Measurements from ENCODE around the gene PIP5K1B.

The PIP5K1B gene

DNA sequence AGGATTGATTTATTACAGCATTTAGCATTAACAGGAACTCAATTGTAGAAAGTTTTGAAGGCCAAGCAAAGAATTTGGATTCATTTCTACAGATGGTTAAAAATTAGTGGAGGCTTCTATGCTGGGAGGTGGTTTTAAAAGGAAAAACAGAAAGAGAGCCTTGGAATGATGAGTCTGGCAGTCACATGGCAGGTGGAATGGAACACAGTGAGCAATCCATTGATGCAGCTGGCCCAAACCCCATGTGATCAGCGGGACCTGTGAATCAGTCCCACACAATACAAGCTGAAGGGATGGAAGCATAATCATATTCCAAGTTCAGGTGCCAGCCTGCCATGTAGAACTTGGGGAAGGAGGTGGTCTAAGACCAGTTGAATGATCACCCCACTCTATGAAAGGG lies 147.9 kb downstream of the PIP5K1B start:
- DNase-seq (ENCODE audit: low read depth in 2 of 2), result no peak

DNA sequence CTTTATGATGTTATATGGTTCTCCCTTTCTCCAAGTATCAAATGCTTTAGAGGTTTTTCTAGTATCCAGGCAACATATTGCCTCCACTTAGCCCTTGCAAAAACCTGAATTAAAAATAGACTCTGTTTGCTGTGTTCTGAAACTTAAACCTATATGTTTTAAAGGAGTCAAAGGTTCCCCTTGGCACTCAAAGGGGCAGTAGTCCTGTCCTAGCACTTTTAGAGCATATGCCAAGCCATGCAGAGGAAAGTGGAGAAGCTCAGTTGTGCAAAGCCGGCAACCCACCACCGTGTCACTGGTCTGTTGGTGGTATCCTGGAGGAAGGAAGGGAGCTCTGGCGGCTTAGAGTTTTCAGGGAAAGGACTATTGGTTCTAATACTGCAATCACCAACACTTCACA lies 154.3 kb downstream of the PIP5K1B start:
- DNase-seq (ENCODE audit: low read depth in 2 of 2), result no peak

DNA sequence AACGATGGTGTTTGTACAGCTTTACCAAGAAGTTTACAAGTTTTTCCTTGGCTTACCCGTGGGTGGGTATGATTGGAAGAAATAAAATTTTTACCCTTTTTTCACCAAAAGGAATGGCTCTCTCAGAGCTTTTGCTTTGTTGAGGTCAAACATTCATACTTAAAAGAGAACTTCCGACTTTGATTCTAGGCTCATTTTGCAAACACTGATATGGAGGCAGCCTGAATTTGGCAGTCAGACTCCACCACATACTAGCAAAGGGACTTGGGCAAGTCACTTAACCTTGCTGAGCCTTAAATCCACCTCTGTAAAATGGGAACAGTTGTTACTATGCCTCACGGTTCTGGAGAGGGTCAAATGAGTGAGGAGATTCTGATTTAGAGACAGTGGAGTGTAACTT lies 155.4 kb downstream of the PIP5K1B start:
- no peak for DNase-seq (ENCODE audit: low read depth in 2 of 2)

- DNase-seq (ENCODE audit: low read depth in 2 of 2), result no peak
Measured at GRCh38 chr9:68861436-68861835, 156.4 kb downstream of the PIP5K1B start.

DNA sequence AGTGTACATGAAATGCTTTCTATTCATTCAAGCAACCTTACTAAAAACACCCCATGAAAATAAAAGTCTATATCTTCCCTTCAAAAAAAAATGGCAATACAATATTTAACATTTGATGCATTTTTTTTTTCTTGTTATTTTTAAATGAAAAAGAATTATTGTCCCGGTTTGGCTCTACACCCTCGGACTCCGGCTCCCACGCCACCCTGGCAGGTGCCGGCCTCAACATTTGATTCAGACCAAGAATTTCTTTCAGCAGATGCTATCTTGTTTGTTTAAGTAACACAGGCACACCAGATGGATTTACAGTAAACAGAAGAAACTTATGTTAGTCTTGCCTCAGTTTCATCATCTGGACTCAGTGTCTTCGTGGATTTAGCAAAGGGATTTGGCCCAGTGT lies 162.0 kb downstream of the PIP5K1B start:
- no peak for DNase-seq (ENCODE audit: low read depth in 2 of 2)

GRCh38 chr9:68869022-68869421 lies 164.0 kb downstream of the PIP5K1B start:
- no peak for DNase-seq (ENCODE audit: low read depth in 2 of 2)

GRCh38 chr9:68870086-68870485 lies 165.0 kb downstream of the PIP5K1B start:
- no peak for DNase-seq (ENCODE audit: low read depth in 2 of 2)

DNA sequence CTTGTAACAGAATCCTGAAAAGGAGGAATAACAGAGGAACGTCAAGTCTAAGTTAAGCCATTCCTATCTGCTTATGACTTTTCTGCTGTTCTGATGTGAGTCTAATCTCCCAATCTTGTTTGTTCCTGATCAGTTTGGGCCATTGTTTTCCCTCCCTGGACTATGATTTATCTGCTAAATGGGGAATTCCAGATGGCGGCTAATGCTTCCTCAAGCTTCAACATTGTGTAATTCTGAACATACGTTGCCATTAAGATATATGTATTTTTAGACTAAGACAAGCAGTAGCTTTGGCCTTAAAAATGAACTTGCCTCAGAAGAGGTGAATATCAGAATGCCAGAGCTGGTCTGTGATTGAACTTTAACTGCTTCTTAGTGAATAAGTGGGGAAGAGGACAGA lies 166.2 kb downstream of the PIP5K1B start:
- no peak for DNase-seq (ENCODE audit: low read depth in 2 of 2)

- no peak for DNase-seq (ENCODE audit: low read depth in 2 of 2)
Measured at GRCh38 chr9:68872026-68872501, 167.0 kb downstream of the PIP5K1B start.

GRCh38 chr9:68873179-68873578 lies 168.1 kb downstream of the PIP5K1B start:
- no peak for DNase-seq (ENCODE audit: low read depth in 2 of 2)

DNA sequence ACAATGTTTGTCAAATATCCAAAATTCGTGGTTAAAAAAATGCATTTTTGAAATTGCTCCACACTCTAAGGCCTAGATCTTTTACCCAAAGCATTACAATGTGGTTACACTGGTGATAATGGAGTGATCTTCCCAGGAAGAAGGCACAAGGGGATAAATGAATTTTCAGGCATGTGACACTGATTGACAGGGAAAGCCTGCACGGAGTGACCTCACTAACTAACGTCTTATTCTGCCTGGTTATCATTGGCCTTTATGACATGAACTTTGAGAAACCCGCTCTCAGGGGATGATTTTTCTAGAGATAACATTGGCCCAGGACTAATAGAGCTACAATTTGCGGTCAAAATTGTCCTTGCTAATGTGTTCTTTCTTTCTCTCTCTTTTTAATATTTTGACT lies 171.2 kb downstream of the PIP5K1B start:
- DNase-seq (ENCODE audit: low read depth in 2 of 2), result no peak

DNA sequence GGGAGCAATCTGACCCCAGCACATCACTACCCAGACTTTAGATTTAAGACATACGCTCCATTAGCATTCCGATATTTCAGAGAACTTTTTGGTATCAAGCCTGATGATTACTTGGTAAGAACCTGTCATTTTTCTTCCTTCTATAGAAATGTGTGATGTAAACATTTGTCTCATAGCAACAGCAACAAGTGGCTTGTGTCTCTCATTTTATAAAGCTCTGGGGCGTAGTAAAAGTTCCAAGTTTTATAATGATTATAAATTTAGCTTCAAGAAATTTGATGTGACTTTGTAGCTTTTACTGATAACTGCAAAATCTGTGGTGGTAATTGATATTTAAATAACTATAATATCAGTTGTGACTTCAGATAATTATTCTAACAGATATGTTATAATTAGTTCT lies 171.6 kb downstream of the PIP5K1B start:
- DNase-seq (ENCODE audit: low read depth in 2 of 2), result no peak

DNA sequence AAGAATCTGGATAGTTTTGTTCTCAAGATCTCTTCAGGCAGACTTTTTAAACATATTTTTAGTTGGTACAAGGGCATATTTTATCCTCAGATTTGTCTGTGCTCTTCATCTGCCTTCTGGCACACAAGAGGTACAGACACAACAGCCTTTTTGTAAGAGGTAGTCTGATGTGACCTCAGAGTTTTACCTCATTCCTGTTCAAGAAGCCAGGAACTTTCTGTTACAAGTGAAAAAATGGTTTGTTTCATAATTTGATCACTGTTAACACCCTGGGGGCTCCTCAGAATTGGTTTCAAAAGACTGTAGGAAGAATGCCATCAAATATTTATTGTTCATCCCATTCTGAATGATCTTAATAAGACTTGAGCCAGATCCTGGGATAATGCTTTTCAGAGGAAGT lies 172.2 kb downstream of the PIP5K1B start:
- no peak for DNase-seq (ENCODE audit: low read depth in 2 of 2)

DNA sequence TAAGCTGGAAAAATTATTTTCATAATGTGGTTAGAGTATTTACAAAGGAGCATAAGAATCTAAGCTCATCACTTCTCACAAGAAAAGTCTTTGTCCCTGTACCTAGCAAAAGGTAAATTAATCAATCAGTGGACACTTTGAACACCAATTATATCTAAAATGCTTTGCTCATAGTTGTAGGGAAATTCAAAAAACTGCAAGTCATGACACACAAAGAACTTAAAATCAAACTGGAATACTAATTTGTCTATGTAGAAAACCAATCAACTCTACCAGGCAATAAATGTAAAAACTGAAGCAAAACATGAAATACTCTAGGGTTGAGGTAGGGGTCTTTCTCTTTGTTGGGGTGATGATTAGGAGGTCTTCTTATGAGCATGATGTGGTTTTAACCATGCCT lies 173.4 kb downstream of the PIP5K1B start:
- DNase-seq (ENCODE audit: low read depth in 2 of 2), result no peak

GRCh38 chr9:68883224-68883623 lies 178.2 kb downstream of the PIP5K1B start:
- DNase-seq (ENCODE audit: low read depth in 2 of 2), result no peak

DNA sequence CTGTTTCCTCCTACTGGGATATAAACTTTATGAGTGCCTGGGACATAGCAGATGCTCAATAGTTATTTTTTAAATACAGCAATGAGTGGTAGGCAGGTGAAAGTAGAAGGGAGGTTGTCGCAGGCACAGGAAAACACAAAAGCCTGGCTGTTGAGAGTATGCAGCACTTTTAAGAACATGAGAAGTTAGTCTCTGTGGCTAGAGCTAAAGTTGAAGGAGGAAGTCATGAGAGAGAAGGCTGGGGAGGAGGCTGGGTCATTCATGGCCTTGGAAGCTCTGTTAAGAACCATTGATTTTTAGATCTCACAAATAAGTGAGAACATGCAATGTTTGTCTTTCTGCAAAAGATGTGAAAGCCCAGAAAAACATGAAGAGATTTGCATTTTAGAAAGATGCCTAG lies 182.2 kb downstream of the PIP5K1B start:
- no peak for DNase-seq (ENCODE audit: low read depth in 2 of 2)

- DNase-seq (ENCODE audit: low read depth in 2 of 2), result no peak
Measured at GRCh38 chr9:68894502-68894901, 189.5 kb downstream of the PIP5K1B start.

- DNase-seq (ENCODE audit: low read depth in 2 of 2), result no peak
Measured at GRCh38 chr9:68895741-68896478, 190.9 kb downstream of the PIP5K1B start.

- no peak for DNase-seq (ENCODE audit: low read depth in 2 of 2)
Measured at GRCh38 chr9:68896486-68896885, 191.4 kb downstream of the PIP5K1B start.

DNA sequence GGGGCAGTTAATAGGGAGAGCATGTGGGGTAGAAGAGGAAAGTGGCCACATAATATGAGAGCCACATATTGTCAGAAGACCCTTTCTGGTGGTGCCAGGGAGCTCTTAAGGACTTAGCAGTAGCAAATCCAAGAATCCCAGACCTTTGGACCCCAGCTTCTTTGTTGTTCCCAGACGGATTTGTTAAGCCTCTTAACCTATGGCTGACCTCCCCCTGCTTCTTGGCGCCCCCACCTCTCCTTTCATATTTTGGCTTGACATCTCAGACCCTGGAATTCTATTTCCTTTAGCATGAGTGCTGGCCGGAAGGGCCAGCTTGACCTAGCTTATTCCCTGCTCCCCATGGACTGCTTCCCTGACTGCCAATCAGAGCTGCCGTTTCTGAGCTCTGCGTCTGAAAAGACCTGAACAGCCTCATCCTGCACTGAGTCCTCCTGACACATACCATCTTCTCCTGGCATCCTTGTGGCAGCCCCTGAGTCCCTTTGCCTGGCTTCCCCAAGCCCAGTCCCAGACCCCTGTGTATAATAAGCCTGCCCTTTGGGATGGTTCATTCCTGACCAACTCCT lies 192.6 kb downstream of the PIP5K1B start:
- no peak for DNase-seq (ENCODE audit: low read depth in 2 of 2)

DNA sequence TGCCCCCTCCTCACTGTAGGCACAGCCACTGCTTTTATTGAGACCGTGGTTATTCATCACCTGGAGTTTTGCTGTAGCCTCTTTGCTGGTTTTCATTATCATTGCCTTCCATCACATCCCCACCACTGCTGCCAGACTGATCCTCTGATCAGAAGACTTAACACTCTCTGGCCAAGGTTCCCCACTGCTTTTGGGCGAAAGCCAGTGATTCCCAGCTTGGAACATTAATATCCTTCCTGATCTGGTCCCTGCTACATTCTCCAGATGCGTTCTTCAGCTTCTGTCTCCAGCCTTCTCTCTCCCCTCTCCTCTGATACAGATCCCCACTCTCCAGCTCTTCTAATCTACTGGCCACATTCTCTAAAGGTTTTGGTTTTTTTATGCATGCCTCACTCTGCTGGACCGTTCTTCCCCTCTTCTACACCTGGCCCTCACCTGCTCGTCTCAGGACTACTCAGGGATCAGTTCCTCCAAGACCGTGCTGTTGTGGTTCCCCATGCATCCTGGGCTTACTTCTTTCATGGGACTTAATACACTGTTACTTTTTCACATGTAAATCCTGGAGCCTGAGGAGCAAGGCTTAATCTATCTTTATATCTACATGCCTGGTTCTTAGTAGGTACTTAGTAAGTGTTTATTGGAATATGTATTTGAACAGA lies 193.9 kb downstream of the PIP5K1B start:
- DNase-seq (ENCODE audit: low read depth in 2 of 2), result no peak

DNA sequence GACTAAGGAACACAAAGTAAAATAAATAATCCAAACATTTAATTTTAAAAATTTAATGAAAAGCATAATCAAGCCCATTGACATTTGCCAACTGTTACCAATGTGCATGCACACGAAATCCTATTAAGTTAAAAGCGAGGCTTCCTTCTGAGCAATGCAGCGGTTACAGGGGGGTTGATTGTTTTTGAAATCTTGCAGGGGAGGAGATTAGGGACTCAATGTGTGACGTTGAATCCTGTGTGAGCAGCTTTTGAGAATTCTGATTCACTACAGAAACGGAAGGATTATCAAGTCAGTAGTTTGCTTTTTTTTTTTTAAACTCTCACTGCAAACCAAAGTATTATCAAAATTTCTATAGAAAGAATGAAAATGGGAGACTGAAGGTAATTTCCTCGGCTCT lies 199.4 kb downstream of the PIP5K1B start:
- no peak for DNase-seq (ENCODE audit: low read depth in 2 of 2)

GRCh38 chr9:68905129-68905528 lies 200.1 kb downstream of the PIP5K1B start:
- no peak for DNase-seq (ENCODE audit: low read depth in 2 of 2)
